Glomerular visceral epithelial cell (primary cell): Measurements from ENCODE around the gene ATG16L1.

Experiments used
- DNase-seq: peaks from one replicate; pipeline ENCODE4 v3.0.0-alpha.2; 2016; ENCODE audit errors: extremely low spot score

Gene ATG16L1

DNA sequence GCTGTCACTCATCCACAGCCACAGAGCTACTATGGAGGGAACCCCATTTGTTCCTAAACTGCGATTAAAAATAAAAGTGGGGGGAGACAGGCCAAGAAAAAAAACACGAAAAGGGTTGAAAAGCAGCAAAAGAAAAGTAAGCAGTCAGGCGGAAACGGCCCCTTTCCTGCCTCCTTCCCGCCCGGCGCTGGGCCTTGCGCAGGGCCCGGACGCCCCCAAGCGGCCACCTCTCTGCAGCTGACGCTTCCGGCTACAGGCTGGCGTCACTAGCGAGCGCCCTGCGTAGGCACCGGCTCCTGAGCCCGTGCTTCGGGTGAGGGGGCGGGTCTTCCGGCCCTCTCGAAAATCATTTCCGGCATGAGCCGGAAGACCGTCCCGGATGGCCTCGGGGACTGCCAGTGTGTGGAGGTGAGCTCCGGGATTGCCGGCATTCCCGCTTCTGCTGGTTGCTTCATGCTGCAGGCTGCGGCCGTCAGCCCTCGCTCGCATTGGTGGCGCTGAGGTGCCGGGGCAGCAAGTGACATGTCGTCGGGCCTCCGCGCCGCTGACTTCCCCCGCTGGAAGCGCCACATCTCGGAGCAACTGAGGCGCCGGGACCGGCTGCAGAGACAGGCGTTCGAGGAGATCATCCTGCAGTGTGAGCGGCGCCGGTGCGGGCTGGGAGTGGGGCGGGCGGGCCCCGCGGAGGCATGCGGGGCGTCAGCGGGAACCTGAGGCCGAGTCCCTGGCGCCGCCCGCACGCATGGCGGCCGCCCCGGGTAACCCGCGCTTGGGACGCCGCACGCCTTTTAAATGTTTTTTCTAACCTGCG, at the start of gene ATG16L1:
ATG16L1 (plus strand) TSS at position 368 of the 811 bp plus-strand sequence; CDS start at position 523, 155 bp downstream.
- peak; percentile 98 for DNase-seq

DNA sequence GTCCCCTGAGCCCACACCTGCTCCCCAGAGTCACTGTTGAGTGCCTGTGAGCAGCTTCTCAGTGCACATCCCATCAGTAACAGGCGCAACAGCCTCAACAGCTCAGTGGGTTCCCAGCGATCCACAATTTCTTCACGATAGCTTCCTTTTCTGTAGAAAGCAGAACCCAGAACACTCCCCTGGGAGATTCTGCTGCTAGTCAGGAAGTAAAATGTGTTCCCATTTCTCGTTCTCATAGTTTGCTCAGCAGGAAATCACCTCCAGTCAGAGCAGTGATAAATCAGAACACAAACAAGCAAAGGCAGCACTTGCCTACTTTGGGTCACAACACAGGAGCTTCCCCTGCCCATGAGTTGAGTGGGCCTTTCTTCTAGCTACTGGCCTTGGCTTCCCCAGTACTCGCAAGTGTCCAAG, 48.9 kb upstream of the ATG16L1 start:
- no peak for DNase-seq

DNA sequence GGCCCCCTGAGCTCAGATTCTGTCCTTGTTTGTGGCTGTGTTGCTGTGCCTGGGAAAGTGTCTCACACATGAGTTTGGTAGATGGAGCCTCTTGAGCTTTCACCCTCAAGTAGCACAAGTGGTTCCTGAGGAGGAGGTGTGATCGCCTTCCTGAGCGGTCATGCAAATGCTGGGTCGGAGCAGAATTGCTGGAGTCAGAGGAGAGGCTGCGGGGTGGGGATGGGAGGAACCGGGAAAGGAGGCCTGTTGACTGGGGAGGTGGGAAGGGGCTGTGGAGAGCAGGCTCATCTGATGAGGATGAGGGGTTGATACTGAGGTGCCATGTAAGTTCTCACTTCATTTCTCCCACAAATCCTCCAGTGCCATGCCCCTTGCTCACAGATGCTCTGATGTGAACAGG, 48.4 kb upstream of the ATG16L1 start:
- no peak for DNase-seq

DNA sequence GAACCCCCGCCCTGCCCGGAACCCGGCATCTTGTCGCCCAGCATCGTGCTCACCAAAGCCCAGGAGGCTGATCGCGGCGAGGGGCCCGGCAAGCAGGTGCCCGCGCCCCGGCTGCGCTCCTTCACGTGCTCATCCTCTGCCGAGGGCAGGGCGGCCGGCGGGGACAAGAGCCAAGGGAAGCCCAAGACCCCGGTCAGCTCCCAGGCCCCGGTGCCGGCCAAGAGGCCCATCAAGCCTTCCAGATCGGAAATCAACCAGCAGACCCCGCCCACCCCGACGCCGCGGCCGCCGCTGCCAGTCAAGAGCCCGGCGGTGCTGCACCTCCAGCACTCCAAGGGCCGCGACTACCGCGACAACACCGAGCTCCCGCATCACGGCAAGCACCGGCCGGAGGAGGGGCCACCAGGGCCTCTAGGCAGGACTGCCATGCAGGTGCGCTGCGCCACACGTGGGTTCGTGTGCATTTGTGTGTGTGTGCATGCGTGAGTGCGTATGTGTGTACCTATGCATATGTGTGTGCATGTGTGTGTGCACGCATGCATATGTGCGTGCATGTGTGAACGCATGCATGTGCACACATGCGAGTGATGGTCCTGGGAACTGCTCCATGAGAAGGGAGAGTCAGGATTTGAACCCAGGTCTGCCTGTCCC, 47.1 kb upstream of the ATG16L1 start:
- no peak for DNase-seq

DNA sequence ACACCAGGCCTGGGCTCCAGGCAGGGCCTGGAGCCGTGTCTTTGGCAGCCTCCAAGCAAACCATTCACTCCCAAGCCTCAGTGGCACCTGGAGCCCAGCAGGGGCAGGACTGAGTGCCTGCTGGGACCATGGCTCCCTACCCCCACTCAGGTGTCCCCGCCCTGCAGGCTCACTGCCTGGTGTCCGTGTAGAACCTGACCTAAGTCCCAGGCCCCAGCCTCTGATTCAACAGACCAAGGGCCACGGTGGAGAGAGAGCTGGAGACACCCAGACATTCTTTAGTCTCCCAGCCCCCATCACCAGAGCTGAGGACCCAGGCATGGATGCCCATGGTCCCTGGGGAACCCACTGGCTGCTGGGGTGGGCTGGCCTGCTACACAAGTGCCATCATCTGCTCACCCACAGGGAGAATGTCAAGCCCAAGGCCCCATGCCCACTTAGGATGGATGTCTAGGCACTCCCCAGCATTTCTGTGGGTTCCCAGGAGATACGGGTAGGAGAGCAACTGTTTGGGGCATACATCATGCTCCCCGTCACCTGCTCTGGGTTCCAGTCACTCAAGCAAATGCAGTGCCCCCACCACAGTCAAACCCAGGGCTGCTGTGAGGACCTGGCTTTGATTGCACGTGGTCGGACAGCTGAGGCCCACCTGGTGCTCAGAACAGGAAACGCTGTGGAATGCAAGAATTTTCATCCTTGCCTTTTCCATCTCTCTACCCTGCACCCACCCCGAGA, 42.9 kb upstream of the ATG16L1 start:
- peak; percentile 52 for DNase-seq

DNA sequence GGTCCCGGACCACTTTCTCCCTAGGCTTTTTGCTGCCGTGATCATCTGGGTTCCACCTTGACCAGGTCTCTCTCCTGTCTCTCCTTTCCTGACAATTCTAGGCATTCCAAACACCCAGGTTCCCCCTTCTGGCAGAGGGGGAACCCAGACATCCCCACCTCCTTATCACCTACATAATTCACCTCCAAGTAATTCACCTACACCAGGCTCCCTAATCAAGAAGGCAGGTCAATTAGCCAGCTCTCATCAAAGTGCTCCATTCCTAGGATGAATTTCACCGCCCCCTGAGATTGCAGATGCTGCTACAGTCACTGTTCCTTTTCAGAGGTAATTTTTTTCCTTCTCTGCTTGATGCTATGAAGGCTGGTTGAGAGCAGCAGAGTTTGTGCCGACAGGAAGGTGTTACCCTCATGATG, 42.3 kb upstream of the ATG16L1 start:
- no peak for DNase-seq

DNA sequence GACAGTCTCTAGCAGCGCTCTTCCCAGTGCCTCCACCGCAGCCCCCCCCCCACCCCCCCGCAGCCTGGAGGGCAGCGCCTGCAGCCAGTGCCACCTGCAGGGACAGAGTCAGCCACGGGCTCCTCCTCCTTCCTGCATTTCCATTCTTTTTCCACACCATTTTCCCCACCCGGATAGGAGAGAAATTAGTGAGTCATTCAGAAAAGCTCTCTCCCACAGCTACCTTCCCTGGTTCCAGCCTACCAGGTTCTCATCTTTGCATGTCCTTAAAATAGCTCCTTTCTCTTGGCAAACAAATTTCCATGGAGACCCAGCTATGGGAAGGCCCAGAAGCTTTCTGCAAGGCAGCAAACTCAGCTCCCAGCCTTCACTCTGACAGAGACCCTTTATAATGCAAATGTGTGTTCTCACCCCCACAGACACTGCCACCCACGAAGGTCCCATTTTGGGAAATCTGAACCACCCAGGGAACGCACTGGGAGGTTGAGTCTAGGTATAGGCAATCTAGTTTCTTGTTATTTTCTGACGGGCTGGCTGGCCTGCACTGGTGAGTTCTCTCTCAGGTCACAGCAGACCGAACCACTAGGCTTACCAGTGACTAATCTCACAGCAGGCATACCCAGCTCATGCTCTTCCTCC, 41.8 kb upstream of the ATG16L1 start:
- DNase-seq: peak; percentile 96

DNA sequence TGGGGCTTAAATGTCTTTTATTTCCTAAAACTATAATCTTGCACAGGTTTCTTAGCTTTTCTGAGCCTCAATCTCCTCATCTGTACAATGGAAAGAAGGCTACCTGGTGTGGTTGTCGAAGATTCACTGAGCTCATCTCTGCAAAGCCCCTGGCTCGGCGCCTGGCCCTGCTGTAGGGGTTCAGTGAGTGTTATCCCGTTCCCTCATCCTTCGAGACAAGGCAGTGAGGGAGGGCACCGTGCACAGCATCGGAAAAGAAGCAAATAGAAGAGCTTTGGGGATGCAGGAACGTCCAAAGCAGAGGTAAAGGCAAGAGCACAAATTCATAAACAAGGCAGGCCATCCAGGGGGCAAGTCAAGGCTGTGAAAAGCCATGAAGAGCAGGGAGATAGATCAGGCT, 41.2 kb upstream of the ATG16L1 start:
- no peak for DNase-seq

DNA sequence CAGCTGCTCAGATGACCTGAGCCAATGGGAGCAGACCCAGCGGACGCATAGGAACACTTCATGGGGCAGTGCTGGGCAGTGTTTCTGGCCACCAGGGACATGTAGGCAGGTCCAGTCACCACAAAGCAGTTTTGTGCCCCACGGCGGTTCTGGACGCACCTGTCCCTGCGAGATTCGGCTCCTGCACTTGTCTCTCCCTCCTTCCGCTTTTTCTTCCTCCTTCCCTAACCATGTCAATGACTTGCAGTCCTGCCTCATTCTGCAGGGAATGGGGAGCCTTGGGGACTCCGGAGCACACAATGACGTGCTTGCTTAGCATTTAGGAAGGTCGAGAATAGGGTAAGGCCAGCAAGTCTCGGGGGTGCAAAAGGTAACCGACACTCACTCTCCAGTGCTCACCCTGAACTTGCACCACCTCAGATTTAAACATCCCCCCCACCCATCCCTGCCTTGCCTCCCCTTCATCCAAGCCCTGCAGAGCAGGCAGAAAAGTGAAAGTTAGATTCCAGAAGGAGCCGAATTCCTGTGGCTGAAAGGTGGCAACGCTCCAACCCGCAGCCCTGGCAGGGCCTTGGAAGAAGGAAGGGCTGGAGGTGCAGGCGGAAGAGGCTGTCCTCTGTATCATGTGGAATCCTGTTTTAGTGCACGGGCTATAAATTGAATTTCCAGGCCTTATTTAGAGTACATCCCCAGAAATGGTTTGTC, 40.5 kb upstream of the ATG16L1 start:
- DNase-seq: peak; percentile 95

DNA sequence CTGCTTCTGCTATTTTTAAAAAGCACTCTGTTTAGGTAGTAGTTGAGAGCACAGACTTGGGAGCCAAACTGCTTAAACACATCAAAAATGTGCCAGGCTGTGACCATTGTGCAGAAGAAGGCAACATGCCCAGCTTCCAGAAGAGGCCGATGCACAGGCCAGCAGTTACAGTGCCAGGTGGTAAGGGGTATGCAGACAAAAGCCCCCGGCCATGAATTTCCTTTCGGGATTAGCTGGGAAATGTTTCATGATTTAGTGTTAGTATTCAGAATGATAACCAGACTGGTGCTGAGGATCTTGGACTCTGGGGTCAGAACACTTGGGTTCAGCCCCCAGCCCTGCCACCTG, 40.0 kb upstream of the ATG16L1 start:
- DNase-seq: no peak

DNA sequence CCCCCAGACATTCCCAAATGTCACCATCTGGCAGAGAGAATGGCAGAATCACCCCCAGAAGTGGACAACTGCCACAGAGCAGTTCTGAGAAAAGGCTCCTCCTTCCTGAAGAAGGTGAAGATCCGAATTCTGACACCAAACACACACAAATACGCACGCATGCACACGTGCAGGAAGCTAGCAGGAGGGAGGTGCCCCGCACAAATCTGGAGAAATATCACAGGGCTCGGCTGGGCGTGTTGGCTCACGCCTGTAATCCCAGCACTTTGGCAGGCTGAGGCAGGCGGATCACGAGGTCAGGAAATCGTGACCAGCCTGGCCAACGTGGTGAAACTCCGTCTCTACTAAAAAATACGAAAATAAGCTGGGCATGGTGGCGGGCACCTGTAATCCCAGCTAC, 38.5 kb upstream of the ATG16L1 start:
- DNase-seq: no peak

DNA sequence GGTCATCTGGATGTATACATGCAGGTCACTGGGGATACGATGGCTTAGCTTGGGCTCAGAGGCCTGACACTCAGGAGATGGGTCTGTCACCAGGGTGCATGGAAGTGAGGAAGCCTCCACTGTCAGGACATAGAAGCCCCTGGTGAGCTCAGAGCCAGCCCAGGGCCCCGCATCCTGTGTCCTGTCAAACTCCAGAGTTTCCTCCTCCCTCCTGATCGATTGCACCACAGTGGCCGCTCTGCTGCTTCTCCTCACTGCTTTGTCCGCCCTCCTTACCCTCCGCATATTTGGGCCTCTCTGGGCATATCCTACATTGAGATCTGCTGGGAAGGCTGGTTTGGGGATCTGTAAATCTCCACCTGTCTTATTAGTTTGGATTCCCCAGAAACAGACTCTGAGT, 37.5 kb upstream of the ATG16L1 start:
- DNase-seq: no peak

DNA sequence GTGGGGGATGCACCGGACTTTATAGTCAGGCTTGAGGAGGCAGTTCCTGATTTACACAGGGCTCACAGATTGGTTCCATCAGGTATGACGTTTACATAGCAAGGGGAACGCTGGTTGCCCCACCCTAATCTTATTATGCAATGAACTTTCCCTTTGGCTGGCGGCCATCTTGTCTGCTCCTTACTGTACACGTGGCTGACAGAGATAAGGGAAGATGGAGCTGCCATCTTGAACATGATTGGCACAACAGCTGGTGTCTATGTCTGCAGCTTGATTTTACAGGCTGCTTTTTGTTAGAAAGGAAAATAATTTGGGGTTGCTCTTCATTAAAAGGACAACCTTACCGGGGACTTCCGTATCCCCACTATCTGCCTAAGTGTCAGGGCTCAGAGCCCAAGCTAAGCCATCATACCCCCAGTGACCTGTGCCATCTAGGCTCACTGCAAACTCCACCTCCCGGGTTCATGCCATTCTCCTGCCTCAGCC, 33.5 kb upstream of the ATG16L1 start:
- no peak for DNase-seq

DNA sequence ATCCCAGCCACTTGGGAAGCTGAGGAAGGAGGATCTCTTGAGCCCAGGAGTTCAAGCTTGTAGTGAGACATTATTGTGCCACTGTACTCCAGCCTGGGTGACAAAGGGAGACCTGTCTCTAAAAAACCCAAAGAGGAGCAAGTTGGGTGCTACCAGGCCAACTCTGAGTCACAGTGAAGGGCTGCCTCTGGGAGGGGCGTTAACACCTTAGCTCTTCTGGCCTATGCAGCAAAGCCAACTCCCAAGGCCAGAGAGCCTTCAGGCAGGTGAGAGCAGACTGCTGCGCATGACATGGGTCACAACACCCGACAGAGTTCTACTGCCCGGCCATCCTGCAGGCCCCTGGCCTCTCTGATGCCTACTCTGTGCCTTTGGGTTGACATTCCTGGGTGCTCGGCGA, 32.6 kb upstream of the ATG16L1 start:
- DNase-seq: no peak

DNA sequence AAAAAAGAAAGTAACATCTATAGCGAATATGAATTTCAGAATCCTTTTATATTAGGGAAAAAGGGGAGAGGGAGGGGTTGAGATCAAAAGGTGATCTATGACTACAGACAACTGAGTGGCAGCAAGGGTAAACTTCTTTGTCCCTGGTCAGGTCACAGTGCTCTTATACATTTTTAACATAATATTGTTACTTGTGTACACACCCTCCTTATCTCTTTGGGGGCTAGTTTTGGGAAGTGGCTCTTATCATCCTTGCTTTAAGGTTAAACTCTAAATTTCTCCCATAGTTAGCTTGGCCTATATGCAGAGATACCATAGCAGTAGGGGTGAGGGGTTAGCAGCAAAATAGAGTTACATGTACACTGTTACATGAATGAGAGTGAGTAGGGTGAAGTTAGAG, 31.6 kb upstream of the ATG16L1 start:
- DNase-seq: no peak

DNA sequence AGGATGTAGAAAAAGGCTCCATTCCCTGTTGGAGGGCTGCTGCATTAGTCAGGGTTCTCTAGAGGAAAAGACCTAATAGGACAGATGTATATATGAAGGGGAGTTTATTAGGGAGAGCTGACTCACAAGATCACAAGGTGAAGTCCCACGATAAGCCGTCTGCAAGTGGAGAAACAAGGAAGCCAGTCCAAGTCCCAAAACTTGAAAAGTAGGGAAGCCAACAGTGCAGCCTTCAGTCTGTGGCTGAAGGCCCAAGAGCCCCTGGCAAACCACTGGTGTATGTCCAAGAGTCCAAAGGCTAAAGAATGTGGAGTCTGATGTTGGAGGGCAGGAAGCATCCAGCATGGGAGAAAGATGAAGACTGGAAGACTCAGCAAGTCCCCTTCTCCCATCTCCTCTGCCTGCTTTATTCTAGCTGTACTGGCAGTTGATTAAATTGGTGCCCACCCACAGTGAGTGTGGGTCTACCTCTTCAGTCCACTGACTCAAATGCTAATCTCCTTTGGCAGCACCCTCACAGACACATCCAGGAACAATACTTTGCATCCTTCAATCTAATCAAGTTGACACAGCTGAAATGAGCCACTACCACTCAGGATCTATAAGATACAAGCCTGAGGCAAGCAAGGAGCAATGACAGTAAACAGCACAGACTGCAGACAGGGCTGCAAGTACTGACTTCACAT, 30.0 kb upstream of the ATG16L1 start:
- no peak for DNase-seq

DNA sequence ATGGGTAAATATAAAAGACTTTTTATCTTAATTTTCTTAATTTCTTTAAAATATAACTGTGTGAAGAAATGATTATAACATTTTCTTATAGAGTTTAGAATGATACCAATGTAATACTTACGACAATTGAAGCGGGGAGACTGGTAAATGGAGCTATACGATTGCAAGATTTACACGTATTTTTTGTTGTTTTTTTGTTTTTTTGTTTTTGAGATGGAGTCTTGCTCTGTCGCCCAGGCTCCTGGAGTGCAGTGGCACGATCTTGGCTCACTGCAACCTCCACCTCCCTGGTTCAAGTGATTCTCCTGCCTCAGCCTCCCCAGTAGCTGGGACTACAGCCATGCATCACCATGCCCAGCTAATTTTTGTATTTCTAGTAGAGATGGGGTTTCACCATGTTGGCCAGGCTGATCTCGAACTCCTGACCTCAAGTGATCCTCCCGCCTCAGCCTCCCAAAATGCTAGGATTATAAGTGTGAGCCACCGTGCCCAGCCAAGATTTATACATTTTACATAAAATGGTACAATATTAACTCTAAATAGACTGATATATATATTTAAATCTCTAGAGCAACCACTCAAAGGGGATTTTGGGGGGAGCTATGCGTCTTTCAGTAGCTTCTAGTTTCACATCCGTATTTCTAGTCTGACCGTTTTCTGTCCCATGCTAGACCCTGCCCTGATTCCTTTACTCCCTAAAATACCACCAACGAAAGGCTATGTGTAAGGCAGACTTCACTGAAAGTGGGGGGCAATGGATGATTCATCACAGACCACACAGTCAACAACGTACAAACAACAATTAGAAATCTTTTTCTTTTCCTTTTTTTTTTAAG, 28.2 kb upstream of the ATG16L1 start:
- no peak for DNase-seq

DNA sequence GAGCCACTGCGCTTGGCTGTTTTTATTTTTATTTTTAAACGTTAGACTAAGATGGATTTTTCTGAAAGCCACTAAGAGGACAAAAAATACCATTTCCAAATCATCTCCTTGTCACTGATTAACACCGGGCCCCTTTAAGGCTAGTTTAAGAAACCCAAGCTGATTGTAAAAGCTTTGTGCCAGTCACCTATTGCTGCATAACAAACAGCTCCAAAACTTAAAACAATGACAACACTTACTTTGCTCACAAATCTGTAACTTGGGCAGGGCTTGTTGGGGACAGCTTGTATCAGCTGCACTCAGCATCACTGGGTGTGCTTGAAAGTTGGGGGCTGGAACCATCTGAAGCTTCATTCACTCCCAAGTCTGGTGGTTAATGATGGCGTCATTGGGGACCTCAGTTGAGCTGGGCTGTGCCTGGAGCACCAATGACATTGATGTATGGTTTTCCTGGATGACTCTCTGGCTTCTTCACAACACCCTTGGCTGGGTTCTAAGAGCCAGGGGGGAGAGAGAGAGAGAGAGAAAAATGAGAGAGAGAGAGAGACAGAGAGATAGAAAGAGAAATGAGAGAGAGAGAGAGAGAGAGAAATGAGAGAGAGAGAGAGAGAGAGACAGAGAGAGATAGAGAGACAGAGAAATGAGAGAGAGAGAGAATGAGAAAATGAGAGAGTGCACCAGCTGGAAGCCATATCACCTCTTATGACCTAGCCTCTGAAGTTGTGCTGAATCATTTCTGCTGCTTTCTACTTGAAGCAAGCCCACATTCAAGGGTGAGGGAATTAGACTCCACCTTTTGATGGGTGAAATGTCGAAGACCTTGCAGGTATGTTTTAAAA, 26.0 kb upstream of the ATG16L1 start:
- no peak for DNase-seq

DNA sequence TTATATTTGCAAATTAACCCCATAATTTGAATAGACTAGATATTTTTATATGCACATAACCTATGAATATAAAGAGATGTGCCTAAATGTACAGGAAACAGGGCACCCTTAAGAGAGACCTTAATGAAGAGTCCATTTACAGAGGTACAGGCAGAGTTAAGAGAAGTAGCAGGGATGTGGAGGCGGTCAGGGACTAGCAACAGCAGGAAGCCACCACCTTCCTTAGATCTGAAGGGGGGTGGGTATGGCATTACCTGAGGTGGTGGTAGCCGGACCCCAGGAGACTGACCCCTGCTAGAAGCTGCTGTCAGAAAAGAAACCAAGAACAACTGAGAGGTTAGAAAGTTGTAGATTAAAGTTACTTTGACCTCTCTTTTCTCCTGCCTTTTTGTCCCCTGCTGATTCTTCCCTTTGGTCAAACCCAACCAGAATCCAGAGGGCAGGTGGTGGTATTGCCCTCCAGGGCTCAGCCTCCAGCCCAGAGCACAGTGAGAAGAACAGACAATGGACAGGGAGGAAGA, 24.9 kb upstream of the ATG16L1 start:
- no peak for DNase-seq
